Left lung (tissue), 10 donors: Measurements from ENCODE around the gene BLOC1S4. TPM values are rescaled to one million over a fixed set of nuclear protein-coding genes. Genes with fewer than 3 reads are reported as not detected.

Experiments used
- ATAC-seq: fragments of 200-7000 bp; cut with Tn5 transposase; one replicate; pipeline ENCODE4 v1.9.1; 2020; ENCODE audit warnings: moderate library complexity
- DNase-seq, 4 donors: peaks; one replicate each; pipeline ENCODE4 v3.0.0-alpha.2; 2013 to 2020
- H3K27ac ChIP-seq, 2 donors: fragments of 200-600 bp; sonication (generic) in 1 of 2; one replicate each; pipeline versions ENCODE4 v1.5.0 to v1.8.0; 2020 to 2021
- H3K27me3 ChIP-seq, 2 donors: fragments of 200-600 bp; sonication (generic) in 1 of 2; one replicate each; pipeline versions ENCODE4 v1.5.0 to v1.8.0; 2020 to 2021
- H3K36me3 ChIP-seq, 2 donors: fragments of 200-600 bp; sonication (generic) in 1 of 2; one replicate each; pipeline versions ENCODE4 v1.5.0 to v1.8.0; 2020 to 2021
- H3K4me1 ChIP-seq, 2 donors: fragments of 200-600 bp; one replicate each; pipeline ENCODE4 v1.8.0; 2021
- H3K4me3 ChIP-seq, 2 donors: fragments of 200-600 bp; sonication (generic) in 1 of 2; one replicate each; pipeline versions ENCODE4 v1.5.0 to v1.8.0; 2020 to 2021; ENCODE audit warnings: mild to moderate bottlenecking in 1 of 2
- H3K9me3 ChIP-seq, 2 donors: fragments of 200-600 bp; sonication (generic) in 1 of 2; one replicate each; pipeline versions ENCODE4 v1.5.0 to v1.8.0; 2020 to 2021
- intact Hi-C, 2 donors: fragments of 100-400 bp; cut with DNase I; formaldehyde crosslinking; loops; one replicate each; pipeline versions ENCODE4 v1.11.2 to v1.14.2; 2022
- polyA plus RNA-seq, 6 donors: library from polyadenylated mRNA; unstranded; fragments of 120-200 nt; gene quantifications; one replicate each; pipeline ENCODE4 v1.2.1, GENCODE V29; 2013; ENCODE audit not compliant: insufficient read length in 6 of 6
- total RNA-seq, 2 donors: library from RNA; stranded (reverse); fragmentation: NEBNext Ultra II Directional; extraction: Animal tissue kit (Norgen Biotek cat#: 25700); gene quantifications; one replicate each; pipeline ENCODE4 v1.2.1, GENCODE V29; 2021
- TF ChIP-seq, protein P1 (sequence below), 2 donors: fragments of 200-600 bp; sonication (generic) in 1 of 2; IDR thresholded peaks; one replicate each; pipeline versions ENCODE4 v1.5.0 to v1.8.0; 2021; ENCODE audit warnings: antibody characterized with exemption in 2 of 2
- donor health status: DM: no; HTN: yes; CAD: no.
- donor health status: DM: no; HTN: no; CAD: no.

The BLOC1S4 gene
- total and polyA plus RNA-seq, 8 donors: 9.0 to 12.8 (median 10.9) TPM

DNA sequence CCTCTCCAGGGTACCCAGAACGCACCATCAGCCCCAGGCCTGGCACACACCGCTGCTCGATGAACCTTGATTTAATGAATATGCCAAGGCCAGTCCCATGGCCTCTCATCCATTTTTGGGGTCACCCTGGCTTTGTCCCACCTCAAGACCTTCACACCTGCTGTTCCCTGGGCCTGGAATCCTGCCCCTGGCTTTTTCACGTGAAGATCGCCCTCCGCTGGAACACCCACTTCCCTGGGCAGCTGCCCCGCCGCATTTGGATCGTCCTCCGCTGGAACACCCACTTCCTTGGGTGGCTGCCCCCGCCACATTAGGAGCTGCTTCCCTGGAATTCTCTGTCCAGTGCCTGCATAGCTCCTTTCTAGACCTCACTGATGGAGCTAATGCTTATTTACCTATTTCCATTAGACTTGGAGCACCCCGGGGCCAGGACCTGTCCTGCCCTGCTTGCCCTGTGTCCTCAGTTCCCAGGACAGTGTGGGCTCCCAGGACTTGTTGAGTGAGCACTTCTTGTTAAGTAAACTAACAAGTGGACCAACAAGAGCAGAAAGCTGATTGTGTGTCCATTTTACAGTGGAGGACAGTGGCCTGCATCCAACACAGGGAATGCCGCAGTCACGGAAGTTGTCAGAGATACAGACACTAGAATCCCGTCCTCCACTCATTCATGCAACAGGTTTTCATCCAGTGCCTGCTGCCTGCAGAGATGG lies 12.5 kb downstream of the BLOC1S4 start:
- intact Hi-C loops: loop anchor here in 1 of 2 donors (10.0 kb wide), 1 partner anchor 346 kb away; no protein-coding TSS in a partner anchor
- no peaks in the 10 kb centered on the region for H3K36me3 ChIP-seq

DNA sequence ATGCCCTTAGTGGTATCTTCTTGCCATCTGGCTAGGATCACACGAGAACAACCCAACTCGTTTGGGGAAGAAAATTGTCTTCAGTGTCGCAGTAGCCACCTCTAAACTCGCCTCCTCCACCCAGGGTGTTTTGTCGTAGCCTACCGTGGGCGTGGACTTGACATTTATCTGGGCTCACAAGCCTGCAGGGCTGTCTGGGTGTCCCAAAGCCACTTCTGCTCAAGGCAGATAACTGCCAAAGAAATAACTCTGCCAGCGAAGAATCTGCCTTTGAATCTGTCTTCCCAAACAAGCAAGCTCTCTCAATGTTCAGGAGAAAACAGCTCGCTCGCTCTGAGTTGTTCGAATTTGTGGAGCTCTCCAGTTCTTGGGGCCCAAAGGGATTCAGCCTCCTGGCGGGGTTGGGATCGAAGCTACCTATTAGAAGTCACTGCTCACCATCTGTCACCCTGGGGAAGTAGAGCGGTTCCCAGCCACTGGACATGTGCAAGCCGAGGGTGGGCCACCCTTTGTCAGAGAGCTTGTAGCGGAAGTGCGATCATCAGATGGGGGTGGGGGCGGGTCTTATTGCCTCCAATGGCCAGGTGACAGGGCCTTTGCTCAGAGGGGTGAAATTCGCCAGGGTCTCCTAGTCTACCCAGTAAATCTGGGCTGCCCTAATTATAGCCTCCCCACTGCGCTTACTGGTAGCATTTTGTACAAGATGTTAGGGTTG lies 14.8 kb downstream of the BLOC1S4 start:
- H3K27me3 ChIP-seq: no peaks in the 10 kb centered on the region
- intact Hi-C loops: no loop called here
- no peaks in the 10 kb centered on the region for H3K9me3 ChIP-seq
- peaks cover 6 to 7% of the 10 kb centered on the region in 2 donors for H3K4me1 ChIP-seq
- TF ChIP-seq, protein P1, sequence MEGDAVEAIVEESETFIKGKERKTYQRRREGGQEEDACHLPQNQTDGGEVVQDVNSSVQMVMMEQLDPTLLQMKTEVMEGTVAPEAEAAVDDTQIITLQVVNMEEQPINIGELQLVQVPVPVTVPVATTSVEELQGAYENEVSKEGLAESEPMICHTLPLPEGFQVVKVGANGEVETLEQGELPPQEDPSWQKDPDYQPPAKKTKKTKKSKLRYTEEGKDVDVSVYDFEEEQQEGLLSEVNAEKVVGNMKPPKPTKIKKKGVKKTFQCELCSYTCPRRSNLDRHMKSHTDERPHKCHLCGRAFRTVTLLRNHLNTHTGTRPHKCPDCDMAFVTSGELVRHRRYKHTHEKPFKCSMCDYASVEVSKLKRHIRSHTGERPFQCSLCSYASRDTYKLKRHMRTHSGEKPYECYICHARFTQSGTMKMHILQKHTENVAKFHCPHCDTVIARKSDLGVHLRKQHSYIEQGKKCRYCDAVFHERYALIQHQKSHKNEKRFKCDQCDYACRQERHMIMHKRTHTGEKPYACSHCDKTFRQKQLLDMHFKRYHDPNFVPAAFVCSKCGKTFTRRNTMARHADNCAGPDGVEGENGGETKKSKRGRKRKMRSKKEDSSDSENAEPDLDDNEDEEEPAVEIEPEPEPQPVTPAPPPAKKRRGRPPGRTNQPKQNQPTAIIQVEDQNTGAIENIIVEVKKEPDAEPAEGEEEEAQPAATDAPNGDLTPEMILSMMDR (IDR thresholded peaks at IDR 0.05): no peak
- ATAC-seq: no peak
- H3K36me3 ChIP-seq: no peaks in the 10 kb centered on the region
- no peak overlapping the region for H3K4me3 ChIP-seq
- H3K27ac ChIP-seq: no peak overlapping the region
- no peak for DNase-seq

More for the DNA sequence above, 12.5 kb downstream of the BLOC1S4 start:
- ATAC-seq: no peak
- peaks cover 6 to 7% of the 10 kb centered on the region in 2 donors for H3K4me1 ChIP-seq
- H3K4me3 ChIP-seq: no peak overlapping the region
- H3K27me3 ChIP-seq: no peaks in the 10 kb centered on the region
- no peak overlapping the region for H3K27ac ChIP-seq
- H3K9me3 ChIP-seq: no peaks in the 10 kb centered on the region
- TF ChIP-seq, protein P1 (IDR thresholded peaks at IDR 0.05): no peak
- no peak for DNase-seq

- intact Hi-C loops: no loop called here
- Histone ChIP-seq H3K4me1 (peaks cover 6 to 7% of the 10 kb centered on the region in 2 donors), H3K4me3 (no peak overlapping the region), H3K27me3 (no peaks in the 10 kb centered on the region), H3K27ac (no peak overlapping the region), H3K9me3 (no peaks in the 10 kb centered on the region), H3K36me3 (no peaks in the 10 kb centered on the region)
- ATAC-seq (no peak), DNase-seq (no peak)
- TF ChIP-seq, protein P1 (IDR thresholded peaks at IDR 0.05): no peak
Observed at GRCh38 chr4:6731318-6731675, 15.3 kb downstream of the BLOC1S4 start.

- Histone ChIP-seq H3K27me3 (no peaks in the 10 kb centered on the region), H3K4me3 (no peak overlapping the region), H3K9me3 (no peaks in the 10 kb centered on the region), H3K27ac (no peak overlapping the region), H3K4me1 (peaks cover 6 to 7% of the 10 kb centered on the region in 2 donors), H3K36me3 (no peaks in the 10 kb centered on the region)
- intact Hi-C loops: no loop called here
- ATAC-seq (no peak), DNase-seq (no peak)
- TF ChIP-seq, protein P1 (IDR thresholded peaks at IDR 0.05): no peak
Observed at GRCh38 chr4:6731780-6732179, 15.8 kb downstream of the BLOC1S4 start.
